Mesendoderm (in vitro differentiated cells): Measurements from ENCODE around the gene APLP1.
"Not testable (repeated sequence)": the region's sequence is repeated elsewhere in the genome, so short reads cannot be mapped to it uniquely, and the experiment has no call there.

ENCODE experiments used
- DNase-seq: peaks from one replicate; pipeline ENCODE4 v3.0.0; 2013
- H2AK5ac ChIP-seq: 2 replicates; pipeline ENCODE4 v1.6.1; 2013; ENCODE audit warnings: low read length, inconsistent platforms
- H2BK120ac ChIP-seq: 2 replicates; pipeline ENCODE4 v1.6.1; 2013; ENCODE audit warnings: low read depth, mild to moderate bottlenecking, low read length, moderate library complexity, mixed read lengths
- H2BK15ac ChIP-seq: replicated peaks from 2 replicates; pipeline ENCODE4 v1.6.1; 2013; ENCODE audit warnings: low read depth, mild to moderate bottlenecking, moderate library complexity
- H2BK5ac ChIP-seq: 2 replicates; pipeline ENCODE4 v1.6.1; 2013; ENCODE audit warnings: low read length, inconsistent platforms
- H3K18ac ChIP-seq: 2 replicates; pipeline ENCODE4 v1.6.1; 2013; ENCODE audit warnings: mild to moderate bottlenecking, low read length, mixed read lengths
- H3K23ac ChIP-seq: one replicate; pipeline ENCODE4 v1.6.1; 2013; ENCODE audit warnings: low read length
- H3K27ac ChIP-seq: 2 replicates; pipeline ENCODE4 v1.5.1; 2013; ENCODE audit warnings: low read depth, mild to moderate bottlenecking, inconsistent platforms, low read length, moderate library complexity
- H3K27me3 ChIP-seq: 2 replicates; pipeline ENCODE4 v1.6.1; 2013; ENCODE audit warnings: low read length, control low read depth, mild to moderate bottlenecking, inconsistent platforms; ENCODE audit not compliant: insufficient read depth, poor library complexity
- H3K36me3 ChIP-seq: 2 replicates; pipeline ENCODE4 v1.6.1; 2013; ENCODE audit warnings: low read length, inconsistent platforms; ENCODE audit not compliant: control insufficient read depth, insufficient read depth
- H3K4ac ChIP-seq: one replicate; pipeline ENCODE4 v1.6.1; 2013; ENCODE audit warnings: low read depth, mild to moderate bottlenecking, low read length, moderate library complexity
- H3K4me1 ChIP-seq: 2 replicates; pipeline ENCODE4 v1.6.1; 2013; ENCODE audit warnings: low read depth, low read length, inconsistent platforms; ENCODE audit not compliant: control insufficient read depth
- H3K4me2 ChIP-seq: 2 replicates; pipeline ENCODE4 v1.6.1; 2013; ENCODE audit warnings: low read length
- H3K4me3 ChIP-seq: 2 replicates; pipeline ENCODE4 v1.5.1; 2013; ENCODE audit warnings: mild to moderate bottlenecking, low read length
- H3K56ac ChIP-seq: one replicate; pipeline ENCODE4 v1.6.1; 2013; ENCODE audit warnings: low read length
- H3K79me1 ChIP-seq: 2 replicates; pipeline ENCODE4 v1.6.1; 2013; ENCODE audit warnings: low read length, inconsistent platforms
- H3K79me2 ChIP-seq: 2 replicates; pipeline ENCODE4 v1.6.1; 2013; ENCODE audit warnings: mild to moderate bottlenecking, low read length; ENCODE audit not compliant: control insufficient read depth, insufficient read depth
- H3K9ac ChIP-seq: 2 replicates; pipeline ENCODE4 v1.6.1; 2013; ENCODE audit warnings: low read length, inconsistent platforms
- H4K5ac ChIP-seq: one replicate; pipeline ENCODE4 v1.6.1; 2013; ENCODE audit warnings: low read length
- H4K8ac ChIP-seq: one replicate; pipeline ENCODE4 v1.6.1; 2013; ENCODE audit warnings: low read depth, mild to moderate bottlenecking, control low read depth, low read length, moderate library complexity
- WGBS: extraction: QIAGEN DNeasy Blood & Tissue Kit; methylation state at CpG from one replicate; pipeline ENCODE4 v1.1.7; 2013; ENCODE audit warnings: low lambda C conversion rate, missing lambda C conversion rate; ENCODE audit not compliant: insufficient coverage; ENCODE audit errors: extremely low coverage; 5-methylcytosine and 5-hydroxymethylcytosine counted together

The APLP1 gene

DNA sequence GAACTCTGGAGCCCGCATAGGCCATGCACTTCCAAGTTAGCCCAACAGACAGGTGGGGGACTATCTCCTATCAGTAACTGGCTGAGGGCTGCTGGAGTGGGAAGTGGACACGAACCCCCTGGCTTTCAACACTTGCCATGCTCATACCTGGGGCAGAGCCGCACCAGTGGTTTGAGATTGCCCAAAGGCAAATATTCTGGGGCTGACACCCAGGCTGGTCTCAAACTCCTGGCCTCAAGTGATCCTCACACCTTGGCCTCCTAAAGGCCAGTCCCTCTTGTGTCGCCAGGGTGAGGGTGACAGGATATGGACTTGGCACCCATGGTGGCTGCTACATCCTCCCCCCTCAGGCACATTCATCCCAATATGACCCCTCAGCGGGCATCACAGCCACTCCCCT lies 18.8 kb downstream of the APLP1 start:
- no peak overlapping the region for H3K4ac ChIP-seq
- H2AK5ac ChIP-seq, result no peak overlapping the region
- no peaks in the 10 kb centered on the region for H3K4me1 ChIP-seq
- H3K27ac ChIP-seq, result no peak overlapping the region
- H3K79me2 ChIP-seq, result no peaks in the 10 kb centered on the region
- no CpG with 5 or more reads among the region's 5 CpGs for WGBS
- no peak overlapping the region for H3K56ac ChIP-seq
- no peak overlapping the region for H4K5ac ChIP-seq
- no peak for DNase-seq
- no peak overlapping the region for H3K23ac ChIP-seq
- no peaks in the 10 kb centered on the region for H3K79me1 ChIP-seq
- peaks cover 10% of the 10 kb centered on the region for H3K36me3 ChIP-seq
- H3K4me2 ChIP-seq, result no peak overlapping the region
- no peak overlapping the region for H4K8ac ChIP-seq
- no peak overlapping the region for H3K9ac ChIP-seq
- H2BK15ac ChIP-seq, result no peak overlapping the region
- H3K4me3 ChIP-seq, result no peak overlapping the region
- no peak overlapping the region for H2BK5ac ChIP-seq
- no peak overlapping the region for H2BK120ac ChIP-seq
- H3K27me3 ChIP-seq, result no peaks in the 10 kb centered on the region
- no peak overlapping the region for H3K18ac ChIP-seq

DNA sequence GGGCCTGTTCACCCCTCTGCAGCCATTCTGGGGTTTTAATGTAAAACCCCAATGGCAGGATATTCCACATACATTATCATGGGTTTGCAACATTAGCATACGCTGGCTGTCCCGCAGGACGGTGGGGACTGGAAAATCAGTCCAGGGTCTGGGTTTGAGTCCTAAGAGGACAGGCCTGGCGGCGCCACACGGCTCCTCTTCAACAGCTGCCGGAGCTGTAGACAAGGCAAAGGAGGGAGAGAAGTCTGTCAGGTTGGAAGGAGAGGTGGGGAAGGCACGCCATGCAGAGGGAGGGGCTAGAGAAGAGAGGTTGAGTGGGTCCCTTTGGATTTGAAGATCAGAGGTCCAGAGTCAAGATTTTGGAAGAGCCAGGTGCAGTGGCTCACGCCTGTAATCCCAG lies 20.0 kb downstream of the APLP1 start:
- no peak overlapping the region for H2BK5ac ChIP-seq
- H3K27ac ChIP-seq, result no peak overlapping the region
- WGBS, result no CpG with 5 or more reads among the region's 9 CpGs
- H2BK120ac ChIP-seq, result no peak overlapping the region
- H2AK5ac ChIP-seq, result no peak overlapping the region
- no peak overlapping the region for H4K8ac ChIP-seq
- no peak overlapping the region for H3K56ac ChIP-seq
- no peak overlapping the region for H3K23ac ChIP-seq
- H3K4me2 ChIP-seq, result no peak overlapping the region
- no peak overlapping the region for H3K4me3 ChIP-seq
- no peak overlapping the region for H3K4ac ChIP-seq
- no peak overlapping the region for H3K9ac ChIP-seq
- no peaks in the 10 kb centered on the region for H3K27me3 ChIP-seq
- no peak overlapping the region for H3K18ac ChIP-seq
- no peaks in the 10 kb centered on the region for H3K4me1 ChIP-seq
- H3K79me1 ChIP-seq, result no peaks in the 10 kb centered on the region
- H2BK15ac ChIP-seq, result no peak overlapping the region
- H3K79me2 ChIP-seq, result no peaks in the 10 kb centered on the region
- H4K5ac ChIP-seq, result no peak overlapping the region
- DNase-seq, result no peak
- peaks cover 10% of the 10 kb centered on the region for H3K36me3 ChIP-seq

DNA sequence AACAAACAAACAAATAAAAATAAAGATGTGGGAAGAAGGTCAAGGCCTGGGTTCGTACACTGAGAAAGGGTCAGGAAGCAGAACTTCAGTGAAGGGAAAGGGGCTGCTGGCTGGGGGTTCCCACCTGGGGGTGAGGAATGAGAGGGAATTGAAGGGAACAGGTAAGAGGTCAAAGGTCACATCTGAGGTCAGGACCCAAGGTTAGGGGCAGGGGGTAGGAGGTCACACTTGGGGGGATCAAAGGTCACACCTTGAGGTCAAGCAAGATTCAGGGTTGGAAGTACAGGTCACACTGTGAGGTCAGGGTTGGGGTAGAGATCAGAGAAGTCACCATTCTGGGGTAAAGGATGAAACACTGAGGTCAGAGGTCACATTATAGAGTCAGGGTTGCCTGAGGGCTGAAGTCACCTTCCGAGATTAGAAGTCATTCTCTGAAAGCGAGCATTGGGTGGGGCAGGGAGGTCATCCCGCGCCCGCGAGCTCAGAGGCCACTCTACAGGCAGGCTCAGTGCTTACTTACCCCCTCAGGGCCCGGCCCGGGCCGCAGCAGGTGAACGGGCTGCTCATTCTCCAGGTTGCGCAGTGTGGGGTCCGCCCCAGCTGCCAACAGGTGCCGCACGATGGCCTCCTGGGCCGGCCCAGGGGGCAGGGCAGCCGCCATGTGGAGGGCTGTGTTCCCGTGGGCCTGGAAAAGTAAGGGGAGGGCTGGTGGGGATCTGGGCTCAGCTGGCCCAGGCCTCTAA lies 21.2 kb downstream of the APLP1 start:
- Histone ChIP-seq H2BK120ac (no peak overlapping the region), H3K4me2 (no peak overlapping the region), H3K4me3 (no peak overlapping the region), H4K8ac (no peak overlapping the region), H3K9ac (no peak overlapping the region), H3K18ac (no peak overlapping the region), H3K23ac (no peak overlapping the region), H2AK5ac (no peak overlapping the region), H3K56ac (no peak overlapping the region), H3K27ac (no peak overlapping the region), H3K27me3 (no peaks in the 10 kb centered on the region), H2BK15ac (no peak overlapping the region), H2BK5ac (no peak overlapping the region), H3K79me1 (no peaks in the 10 kb centered on the region), H3K4ac (no peak overlapping the region), H4K5ac (no peak overlapping the region), H3K79me2 (no peaks in the 10 kb centered on the region), H3K4me1 (no peaks in the 10 kb centered on the region), H3K36me3 (peaks cover 12% of the 10 kb centered on the region)
- no peak for DNase-seq
- no CpG with 5 or more reads among the region's 18 CpGs for WGBS

DNA sequence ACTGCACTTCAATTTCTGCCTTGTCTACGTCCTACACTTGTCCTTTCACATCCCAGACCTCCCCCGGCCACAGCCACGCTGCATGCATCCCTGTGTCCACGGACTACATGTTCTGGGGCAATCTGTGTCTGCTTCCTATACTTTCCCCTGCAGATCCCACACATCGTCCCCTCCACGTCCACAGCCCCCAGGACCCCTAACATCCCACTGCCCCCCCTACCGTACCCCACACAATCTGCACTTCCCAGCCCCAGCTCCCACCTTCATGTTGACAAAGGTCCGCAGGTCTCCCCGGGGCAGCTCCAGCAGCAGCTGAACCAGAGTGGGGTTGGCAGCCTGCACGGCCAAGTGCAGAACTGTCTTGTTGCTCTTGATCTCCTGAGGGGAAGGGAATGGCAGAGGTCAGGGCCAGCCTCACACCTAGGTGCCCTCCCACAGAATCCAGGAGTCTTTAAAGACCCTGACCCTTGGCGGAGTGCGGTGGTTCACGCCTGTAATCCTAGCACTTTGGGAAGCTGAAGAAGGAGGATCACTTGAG lies 21.8 kb downstream of the APLP1 start:
- no peak for DNase-seq
- Histone ChIP-seq H2BK15ac (no peak overlapping the region), H3K4me1 (no peaks in the 10 kb centered on the region), H3K79me2 (no peaks in the 10 kb centered on the region), H3K27ac (no peak overlapping the region), H3K56ac (no peak overlapping the region), H2AK5ac (no peak overlapping the region), H3K4me2 (no peak overlapping the region), H2BK5ac (no peak overlapping the region), H3K79me1 (no peaks in the 10 kb centered on the region), H3K9ac (no peak overlapping the region), H4K8ac (no peak overlapping the region), H3K4ac (no peak overlapping the region), H3K36me3 (peaks cover 12% of the 10 kb centered on the region), H2BK120ac (no peak overlapping the region), H4K5ac (no peak overlapping the region), H3K23ac (no peak overlapping the region), H3K4me3 (no peak overlapping the region), H3K18ac (no peak overlapping the region), H3K27me3 (no peaks in the 10 kb centered on the region)
- no CpG with 5 or more reads among the region's 13 CpGs for WGBS

DNA sequence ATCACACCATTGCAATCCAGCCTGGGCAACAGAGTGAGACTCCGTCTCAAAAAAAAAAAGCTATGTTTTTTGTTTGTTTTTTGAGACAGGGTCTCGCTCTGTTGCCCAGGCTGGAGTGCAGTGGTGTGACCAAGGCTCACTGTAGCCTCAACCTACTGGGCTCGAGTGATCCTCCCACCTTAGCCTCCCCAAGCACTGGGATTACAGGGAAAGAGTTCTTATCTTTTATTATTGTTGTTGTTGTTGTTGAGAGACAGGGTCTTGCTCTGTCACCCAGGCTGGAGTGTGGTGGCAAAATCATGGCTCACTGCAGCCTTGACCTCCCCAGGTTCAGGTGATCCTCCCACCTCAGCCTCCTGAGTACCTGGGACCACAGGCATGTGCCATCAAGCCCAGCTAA lies 23.4 kb downstream of the APLP1 start:
- not testable (repeated sequence) for H2BK15ac ChIP-seq, H3K4ac ChIP-seq, H4K8ac ChIP-seq, H3K4me1 ChIP-seq, H3K9ac ChIP-seq, H2BK120ac ChIP-seq, H2BK5ac ChIP-seq, H3K18ac ChIP-seq, H3K4me2 ChIP-seq, H2AK5ac ChIP-seq, H3K79me2 ChIP-seq, H3K4me3 ChIP-seq, DNase-seq, H4K5ac ChIP-seq, H3K27ac ChIP-seq, H3K56ac ChIP-seq, H3K23ac ChIP-seq, H3K79me1 ChIP-seq, H3K27me3 ChIP-seq
- no CpG with 5 or more reads among the region's 3 CpGs for WGBS
- H3K36me3 ChIP-seq, result peaks cover 15% of the 10 kb centered on the region

DNA sequence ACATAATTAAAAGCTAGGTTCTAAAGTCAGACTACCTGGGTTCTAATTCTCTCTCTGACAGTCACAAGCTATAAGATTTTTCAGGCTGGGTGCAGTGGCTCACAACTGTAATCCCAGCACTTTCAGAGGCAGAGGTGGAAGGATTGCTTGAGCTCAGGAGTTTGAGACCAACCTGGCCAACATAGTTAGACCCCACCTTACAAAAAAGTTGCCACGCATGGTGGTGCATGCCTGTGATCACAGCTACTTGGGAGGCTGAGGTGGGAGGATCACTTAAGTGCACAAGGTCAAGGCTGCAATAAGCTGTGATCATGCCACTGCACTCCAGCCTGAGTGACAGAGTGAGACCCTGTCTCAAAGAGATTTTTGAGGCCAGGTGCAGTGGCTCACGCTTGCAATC lies 26.0 kb downstream of the APLP1 start:
- Histone ChIP-seq H2BK5ac (no peak overlapping the region), H2AK5ac (no peak overlapping the region), H3K27ac (no peak overlapping the region), H4K5ac (no peak overlapping the region), H3K9ac (no peak overlapping the region), H3K79me2 (peaks cover 2% of the 10 kb centered on the region), H3K23ac (no peak overlapping the region), H3K18ac (no peak overlapping the region), H3K4ac (no peak overlapping the region), H3K79me1 (peaks cover 6% of the 10 kb centered on the region), H4K8ac (no peak overlapping the region), H3K27me3 (no peaks in the 10 kb centered on the region), H3K56ac (no peak overlapping the region), H3K4me3 (no peak overlapping the region), H2BK15ac (no peak overlapping the region), H2BK120ac (no peak overlapping the region), H3K4me2 (no peak overlapping the region), H3K4me1 (no peaks in the 10 kb centered on the region), H3K36me3 (peaks cover 11% of the 10 kb centered on the region)
- DNase-seq, result no peak
- no CpG with 5 or more reads among the region's 2 CpGs for WGBS
